Tibial nerve (tissue), 4 donors: Measurements from ENCODE around the gene PAN3. TPM values are rescaled to one million over a fixed set of nuclear protein-coding genes. Genes with fewer than 3 reads are reported as not detected.

ENCODE experiments used
- DNase-seq, 2 donors: peaks; one replicate each; pipeline ENCODE4 v3.0.0-alpha.2; 2019; ENCODE audit warnings: low spot score in 2 of 2
- H3K27ac ChIP-seq, 4 donors: fragments of 200-600 bp; sonication (generic) in 3 of 4; one replicate each; pipeline ENCODE4 v1.5.1; 2017 to 2019; ENCODE audit warnings: mild to moderate bottlenecking in 1 of 4
- H3K27me3 ChIP-seq, 2 donors: fragments of 200-600 bp; sonication (generic) in 1 of 2; one replicate each; pipeline versions ENCODE4 v1.5.1 to v1.6.0; 2017 to 2019
- H3K36me3 ChIP-seq, 3 donors: fragments of 200-600 bp; sonication (generic); one replicate each; pipeline ENCODE4 v1.5.1; 2018 to 2019
- H3K4me1 ChIP-seq, 4 donors: fragments of 200-600 bp; sonication (generic) in 3 of 4; one replicate each; pipeline ENCODE4 v1.5.1; 2017 to 2019
- H3K4me3 ChIP-seq, 4 donors: fragments of 200-600 bp; sonication (generic) in 3 of 4; one replicate each; pipeline ENCODE4 v1.5.1; 2017 to 2019; ENCODE audit warnings: mild to moderate bottlenecking in 1 of 4, moderate library complexity in 1 of 4
- H3K9me3 ChIP-seq, 4 donors: fragments of 200-600 bp; sonication (generic) in 3 of 4; one replicate each; pipeline ENCODE4 v1.5.1; 2017 to 2019
- EP300 ChIP-seq, 2 donors: sonication (generic); formaldehyde crosslinking; IDR thresholded peaks; one replicate each; pipeline ENCODE4 v1.6.1; 2017; ENCODE audit warnings: antibody characterized with exemption in 2 of 2, mild to moderate bottlenecking in 1 of 2
- POLR2A ChIP-seq, 2 donors: fragments of 450-650 bp; IDR thresholded peaks; one replicate each; pipeline ENCODE4 v1.6.1; 2017; ENCODE audit warnings: antibody characterized with exemption in 2 of 2, mild to moderate bottlenecking in 2 of 2, moderate library complexity in 2 of 2
- WGBS, 2 donors: methylation state at CpG; one replicate each; pipeline ENCODE4 v1.1.5; 2018; 5-methylcytosine and 5-hydroxymethylcytosine counted together
- total RNA-seq, 4 donors: library from RNA; depleted of rRNA; stranded (reverse); fragments of >200 nt; gene quantifications; one replicate each; pipeline ENCODE4 v1.1.0, GENCODE V29; 2016
- TF ChIP-seq, protein P1 (sequence below), 5 experiments: fragments of 200-600 bp in 3 of 5; fragments of 450-650 bp in 2 of 5; sonication (generic) in 3 of 5; IDR thresholded peaks; one replicate each; pipeline ENCODE4 v1.5.1; 2016 to 2019; ENCODE audit warnings: antibody characterized with exemption in 5 of 5, mild to moderate bottlenecking in 3 of 5, moderate library complexity in 2 of 5

PAN3 gene
- total RNA-seq, 4 donors from 2014 or later: 40.5 to 54.4 (median 49.0) TPM

DNA sequence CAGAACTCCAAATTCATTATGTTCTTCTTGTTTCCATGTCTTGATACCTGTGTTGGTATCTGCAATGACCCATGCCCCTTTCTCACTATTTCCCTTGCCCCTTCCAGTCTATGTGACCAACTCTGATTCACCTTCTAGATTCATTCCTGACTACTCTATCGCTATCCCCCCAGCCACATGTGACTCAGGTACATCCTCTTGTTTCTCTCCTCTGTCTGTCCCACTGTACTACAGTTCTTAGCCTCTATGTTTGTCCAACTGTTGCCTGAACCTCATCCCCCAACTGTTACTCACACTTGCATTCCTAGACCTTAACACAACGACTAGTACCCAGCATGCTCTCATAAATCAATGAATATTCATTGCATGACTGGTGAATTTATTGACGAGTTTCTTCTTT is 27.9 kb upstream of the PAN3 start:
- no peak overlapping the region for H3K4me3 ChIP-seq
- H3K27ac ChIP-seq: no peak overlapping the region
- TF ChIP-seq, protein P1, sequence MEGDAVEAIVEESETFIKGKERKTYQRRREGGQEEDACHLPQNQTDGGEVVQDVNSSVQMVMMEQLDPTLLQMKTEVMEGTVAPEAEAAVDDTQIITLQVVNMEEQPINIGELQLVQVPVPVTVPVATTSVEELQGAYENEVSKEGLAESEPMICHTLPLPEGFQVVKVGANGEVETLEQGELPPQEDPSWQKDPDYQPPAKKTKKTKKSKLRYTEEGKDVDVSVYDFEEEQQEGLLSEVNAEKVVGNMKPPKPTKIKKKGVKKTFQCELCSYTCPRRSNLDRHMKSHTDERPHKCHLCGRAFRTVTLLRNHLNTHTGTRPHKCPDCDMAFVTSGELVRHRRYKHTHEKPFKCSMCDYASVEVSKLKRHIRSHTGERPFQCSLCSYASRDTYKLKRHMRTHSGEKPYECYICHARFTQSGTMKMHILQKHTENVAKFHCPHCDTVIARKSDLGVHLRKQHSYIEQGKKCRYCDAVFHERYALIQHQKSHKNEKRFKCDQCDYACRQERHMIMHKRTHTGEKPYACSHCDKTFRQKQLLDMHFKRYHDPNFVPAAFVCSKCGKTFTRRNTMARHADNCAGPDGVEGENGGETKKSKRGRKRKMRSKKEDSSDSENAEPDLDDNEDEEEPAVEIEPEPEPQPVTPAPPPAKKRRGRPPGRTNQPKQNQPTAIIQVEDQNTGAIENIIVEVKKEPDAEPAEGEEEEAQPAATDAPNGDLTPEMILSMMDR (IDR thresholded peaks at IDR 0.05): no peak
- no peak for TF ChIP-seq EP300 (IDR thresholded peaks at IDR 0.05)
- no peak for TF ChIP-seq POLR2A (IDR thresholded peaks at IDR 0.05)
- DNase-seq: no peak
- H3K4me1 ChIP-seq: no peaks in the 10 kb centered on the region
- no peaks in the 10 kb centered on the region for H3K9me3 ChIP-seq
- no peaks in the 10 kb centered on the region for H3K36me3 ChIP-seq
- no peaks in the 10 kb centered on the region for H3K27me3 ChIP-seq
- WGBS, 2 donors: 77 to 81% methylated on average over 3 of the region's 3 CpGs

DNA sequence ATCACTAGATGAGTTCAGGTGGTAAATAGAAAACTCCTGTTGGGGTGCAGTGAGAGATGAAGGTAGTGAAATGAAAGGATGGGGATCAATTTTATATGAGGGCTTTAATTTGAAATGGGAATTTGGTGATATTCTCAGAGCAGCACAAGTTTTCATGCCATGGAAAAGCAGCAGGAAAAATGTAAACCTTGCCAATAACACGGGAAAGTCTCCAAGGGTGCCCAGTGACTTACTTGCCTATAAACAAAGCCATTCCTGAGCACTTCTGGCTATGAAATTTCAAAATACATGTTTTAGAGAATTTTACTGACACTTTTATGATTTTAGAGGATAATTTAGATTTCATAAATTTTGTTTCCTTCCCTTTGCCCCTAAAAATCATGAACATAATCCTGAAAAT is 21.6 kb upstream of the PAN3 start:
- TF ChIP-seq, protein P1 (IDR thresholded peaks at IDR 0.05): no peak
- no peak for TF ChIP-seq EP300 (IDR thresholded peaks at IDR 0.05)
- no peak for TF ChIP-seq POLR2A (IDR thresholded peaks at IDR 0.05)
- no peak overlapping the region for H3K4me3 ChIP-seq
- WGBS, 2 donors: 46 to 73% methylated on average over 1 of the region's 1 CpG
- H3K27me3 ChIP-seq: peaks cover 0 to 3% of the 10 kb centered on the region in 2 donors
- H3K36me3 ChIP-seq: no peaks in the 10 kb centered on the region
- H3K4me1 ChIP-seq: no peaks in the 10 kb centered on the region
- H3K9me3 ChIP-seq: no peaks in the 10 kb centered on the region
- DNase-seq: no peak
- no peak overlapping the region for H3K27ac ChIP-seq

DNA sequence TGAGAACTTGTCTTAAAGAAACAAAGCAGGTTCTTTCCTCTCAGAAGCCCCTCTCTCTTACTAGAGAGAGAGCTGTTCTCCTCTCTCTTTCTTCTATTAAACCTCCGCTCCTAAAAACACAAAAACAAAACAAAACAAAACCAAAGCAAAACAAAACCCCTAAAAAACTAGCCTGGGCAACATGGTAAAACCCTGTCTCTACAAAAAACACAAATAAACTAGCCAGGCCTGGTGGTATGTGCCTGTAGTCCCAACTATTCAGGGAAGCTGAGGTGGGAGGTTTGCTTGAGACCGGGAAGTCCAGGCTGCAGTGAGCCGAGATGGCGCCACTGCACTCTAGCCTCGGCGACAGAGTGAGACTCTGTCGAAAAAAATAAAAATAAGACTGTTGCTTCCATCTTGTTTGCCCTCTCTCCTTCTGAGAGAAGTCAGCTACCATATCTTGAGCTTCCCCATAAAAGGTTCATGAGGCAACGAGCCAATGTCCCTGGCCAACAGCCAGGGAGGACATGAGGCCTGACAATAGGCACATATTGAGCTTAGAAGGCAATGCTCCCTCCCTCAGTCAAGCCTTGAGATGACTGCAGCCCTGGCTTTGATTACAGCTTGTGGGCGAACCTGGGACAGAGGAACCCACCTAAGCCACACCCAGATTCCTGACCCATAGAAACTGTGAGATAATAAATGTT is 20.5 kb upstream of the PAN3 start:
- no peaks in the 10 kb centered on the region for H3K4me1 ChIP-seq
- H3K27me3 ChIP-seq: peaks cover 0 to 3% of the 10 kb centered on the region in 2 donors
- H3K36me3 ChIP-seq: no peaks in the 10 kb centered on the region
- no peak overlapping the region for H3K4me3 ChIP-seq
- peak in 1 of 2 donors; percentile 52 for DNase-seq
- TF ChIP-seq, protein P1 (IDR thresholded peaks at IDR 0.05): no peak
- TF ChIP-seq POLR2A (IDR thresholded peaks at IDR 0.05) (no peak), EP300 (IDR thresholded peaks at IDR 0.05) (no peak)
- H3K9me3 ChIP-seq: no peaks in the 10 kb centered on the region
- WGBS, 2 donors: 57 to 61% methylated on average over 9 of the region's 9 CpGs
- H3K27ac ChIP-seq: no peak overlapping the region

DNA sequence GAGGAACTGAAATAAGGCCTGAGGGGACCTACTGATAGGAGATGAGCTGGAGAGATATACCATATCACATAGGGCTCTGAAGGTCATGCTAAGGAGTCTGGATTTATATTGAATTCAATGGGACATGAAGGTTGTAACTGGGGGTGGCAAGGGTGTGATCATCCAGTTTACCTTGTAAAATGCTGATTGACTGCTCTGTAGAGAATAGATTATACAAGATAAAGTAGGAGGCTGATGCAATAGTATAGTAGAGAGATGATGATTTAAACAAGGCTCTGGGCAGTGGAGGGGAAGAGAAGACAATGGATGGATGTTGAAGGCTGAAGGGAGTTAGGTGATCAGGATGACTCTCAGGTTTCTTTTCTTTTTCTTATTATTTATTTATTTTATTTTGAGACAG is 18.0 kb upstream of the PAN3 start:
- Histone ChIP-seq H3K9me3 (no peaks in the 10 kb centered on the region), H3K27ac (no peak overlapping the region), H3K4me1 (no peaks in the 10 kb centered on the region), H3K27me3 (peaks cover 0 to 3% of the 10 kb centered on the region in 2 donors), H3K4me3 (no peak overlapping the region), H3K36me3 (no peaks in the 10 kb centered on the region)
- TF ChIP-seq EP300 (IDR thresholded peaks at IDR 0.05) (no peak), POLR2A (IDR thresholded peaks at IDR 0.05) (no peak)
- TF ChIP-seq, protein P1 (IDR thresholded peaks at IDR 0.05): no peak
- no peak for DNase-seq

DNA sequence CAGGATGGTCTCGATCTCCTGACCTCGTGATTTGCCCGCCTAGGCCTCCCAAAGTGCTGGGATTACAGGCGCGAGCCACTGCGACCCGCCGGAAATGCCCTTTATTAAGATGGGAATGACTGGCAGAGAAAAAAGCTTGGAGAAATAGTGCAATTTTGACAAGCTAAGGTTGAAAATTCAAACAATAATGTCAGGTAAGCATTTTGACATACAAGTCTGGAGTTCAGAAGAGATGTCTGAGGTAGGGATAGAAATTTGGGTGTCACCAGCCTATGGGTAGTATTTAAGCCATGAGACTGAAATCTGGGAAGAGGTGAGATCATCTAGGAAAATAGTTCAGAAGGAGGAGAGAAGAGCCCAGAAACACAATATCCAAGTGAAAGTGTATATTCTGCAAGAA is 17.1 kb upstream of the PAN3 start:
- H3K9me3 ChIP-seq: no peaks in the 10 kb centered on the region
- TF ChIP-seq, protein P1 (IDR thresholded peaks at IDR 0.05): no peak
- TF ChIP-seq POLR2A (IDR thresholded peaks at IDR 0.05) (no peak), EP300 (IDR thresholded peaks at IDR 0.05) (no peak)
- no peaks in the 10 kb centered on the region for H3K4me1 ChIP-seq
- H3K27me3 ChIP-seq: peaks cover 0 to 3% of the 10 kb centered on the region in 2 donors
- DNase-seq: no peak
- H3K27ac ChIP-seq: no peak overlapping the region
- no peak overlapping the region for H3K4me3 ChIP-seq
- WGBS, 2 donors: 94 to 95% methylated on average over 8 of the region's 8 CpGs
- H3K36me3 ChIP-seq: no peaks in the 10 kb centered on the region
